ENCODE measurements around the gene MMEL1.
A peak's percentile ranks its signal among the peaks of the same experiment; 100 is the strongest.

The MMEL1 gene

GRCh38 chr1:2567083-2567679, 65.6 kb downstream of the MMEL1 start:
- no peak overlapping the region for H3K4me3 Mint-ChIP-seq
- no peaks in the 10 kb centered on the region for H3K36me3 Mint-ChIP-seq (ENCODE audit: low read depth)
- peaks cover 52% of the 10 kb centered on the region for H3K4me1 Mint-ChIP-seq
- H3K27ac Mint-ChIP-seq: no peak overlapping the region
- TF ChIP-seq CTCF (IDR thresholded peaks at IDR 0.05): no peak
- H3K9me3 Mint-ChIP-seq: no peaks in the 10 kb centered on the region
- H3K27me3 Mint-ChIP-seq (ENCODE audit: low read depth, poor library complexity): peaks cover 3% of the 10 kb centered on the region
- no peak for DNase-seq

GRCh38 chr1:2566101-2567045, 66.4 kb downstream of the MMEL1 start:
- Mint-ChIP-seq H3K9me3 (no peaks in the 10 kb centered on the region), H3K27ac (no peak overlapping the region), H3K4me1 (peaks cover 52% of the 10 kb centered on the region), H3K4me3 (no peak overlapping the region), H3K27me3 (ENCODE audit: low read depth, poor library complexity) (peaks cover 6% of the 10 kb centered on the region), H3K36me3 (ENCODE audit: low read depth) (no peaks in the 10 kb centered on the region)
- no peak for DNase-seq
- no peak for TF ChIP-seq CTCF (IDR thresholded peaks at IDR 0.05)

GRCh38 chr1:2564815-2565374, 67.9 kb downstream of the MMEL1 start:
- H3K9me3 Mint-ChIP-seq: no peaks in the 10 kb centered on the region

GRCh38 chr1:2564006-2564814, 68.6 kb downstream of the MMEL1 start:
- DNase-seq: no peak
- Mint-ChIP-seq H3K36me3 (ENCODE audit: low read depth) (no peaks in the 10 kb centered on the region), H3K27ac (no peak overlapping the region), H3K4me3 (no peak overlapping the region), H3K9me3 (no peaks in the 10 kb centered on the region), H3K27me3 (ENCODE audit: low read depth, poor library complexity) (peaks cover 7% of the 10 kb centered on the region), H3K4me1 (peaks cover 39% of the 10 kb centered on the region)
- no peak for TF ChIP-seq CTCF (IDR thresholded peaks at IDR 0.05)

More at GRCh38 chr1:2564815-2565374, 67.9 kb downstream of the MMEL1 start:
- peaks cover 40% of the 10 kb centered on the region for H3K4me1 Mint-ChIP-seq
- H3K27me3 Mint-ChIP-seq (ENCODE audit: low read depth, poor library complexity): peaks cover 7% of the 10 kb centered on the region
- DNase-seq: no peak
- H3K27ac Mint-ChIP-seq: no peak overlapping the region
- H3K4me3 Mint-ChIP-seq: peak overlapping the region; percentile 30
- H3K36me3 Mint-ChIP-seq (ENCODE audit: low read depth): no peaks in the 10 kb centered on the region
- no peak for TF ChIP-seq CTCF (IDR thresholded peaks at IDR 0.05)

- Mint-ChIP-seq H3K36me3 (ENCODE audit: low read depth) (no peaks in the 10 kb centered on the region), H3K27ac (peak overlapping the region; percentile 75), H3K9me3 (no peaks in the 10 kb centered on the region), H3K27me3 (ENCODE audit: low read depth, poor library complexity) (peaks cover 7% of the 10 kb centered on the region), H3K4me3 (no peak overlapping the region), H3K4me1 (peaks cover 34% of the 10 kb centered on the region)
- no peak for TF ChIP-seq CTCF (IDR thresholded peaks at IDR 0.05)
- no peak for DNase-seq
These were observed 69.6 kb downstream of the MMEL1 start for GRCh38 chr1:2563205-2563604.

All from nephron progenitor cell (in vitro differentiated cells).